ENCODE data around the gene MINDY2. TPM values are rescaled to one million over a fixed set of nuclear protein-coding genes. Genes with fewer than 3 reads are reported as not detected.

MINDY2 gene
- total RNA-seq, 1 experiment from 2014 or later, result 29.9 TPM

GRCh38 chr15:58864602-58865424, 93.7 kb downstream of the MINDY2 start (continued):
- no peak for TF ChIP-seq ZNF396 (CRISPR knock-in tag; IDR thresholded peaks at IDR 0.05; ENCODE audit: borderline replicate concordance)
- TF ChIP-seq USF1 (CRISPR knock-in tag; IDR thresholded peaks at IDR 0.05), result no peak; the same call in 1 of the 2 replicates
- peak; percentile 43; the same call in 1 of the 2 replicates for TF ChIP-seq NR2C2 (CRISPR knock-in tag; IDR thresholded peaks at IDR 0.05)
- TF ChIP-seq ZNF263 (CRISPR knock-in tag; IDR thresholded peaks at IDR 0.05; ENCODE audit: low read depth), result no peak
- no peak for TF ChIP-seq SMAD4 (CRISPR knock-in tag; IDR thresholded peaks at IDR 0.05)
- TF ChIP-seq FOXK1 (CRISPR knock-in tag; IDR thresholded peaks at IDR 0.05), result no peak; the same call in 1 of the 2 replicates
- TF ChIP-seq HMGA2 (CRISPR knock-in tag; IDR thresholded peaks at IDR 0.05), result no peak
- TF ChIP-seq ZNF281 (CRISPR knock-in tag; IDR thresholded peaks at IDR 0.05), result 0 out of 2 replicates have a peak, but pooled peaks have one; percentile 17
- TF ChIP-seq ZNF219 (CRISPR knock-in tag; IDR thresholded peaks at IDR 0.05; ENCODE audit: borderline replicate concordance), result no peak
- peak; percentile 72; the same call in 1 of the 2 replicates for TF ChIP-seq MYBL2 (CRISPR knock-in tag; IDR thresholded peaks at IDR 0.05)
- TF ChIP-seq, protein P1, sequence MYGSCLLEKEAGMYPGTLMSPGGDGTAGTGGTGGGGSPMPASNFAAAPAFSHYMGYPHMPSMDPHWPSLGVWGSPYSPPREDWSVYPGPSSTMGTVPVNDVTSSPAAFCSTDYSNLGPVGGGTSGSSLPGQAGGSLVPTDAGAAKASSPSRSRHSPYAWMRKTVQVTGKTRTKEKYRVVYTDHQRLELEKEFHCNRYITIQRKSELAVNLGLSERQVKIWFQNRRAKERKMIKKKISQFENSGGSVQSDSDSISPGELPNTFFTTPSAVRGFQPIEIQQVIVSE (CRISPR knock-in tag; IDR thresholded peaks at IDR 0.05; ENCODE audit: borderline replicate concordance), result no peak
- no peak for TF ChIP-seq SMAD3 (CRISPR knock-in tag; IDR thresholded peaks at IDR 0.05; ENCODE audit: borderline replicate concordance)
- no peak for TF ChIP-seq FOXJ3 (CRISPR knock-in tag; IDR thresholded peaks at IDR 0.05; ENCODE audit: borderline replicate concordance)
- no peak for TF ChIP-seq SOX15 (CRISPR knock-in tag; IDR thresholded peaks at IDR 0.05)
- TF ChIP-seq, protein P2, sequence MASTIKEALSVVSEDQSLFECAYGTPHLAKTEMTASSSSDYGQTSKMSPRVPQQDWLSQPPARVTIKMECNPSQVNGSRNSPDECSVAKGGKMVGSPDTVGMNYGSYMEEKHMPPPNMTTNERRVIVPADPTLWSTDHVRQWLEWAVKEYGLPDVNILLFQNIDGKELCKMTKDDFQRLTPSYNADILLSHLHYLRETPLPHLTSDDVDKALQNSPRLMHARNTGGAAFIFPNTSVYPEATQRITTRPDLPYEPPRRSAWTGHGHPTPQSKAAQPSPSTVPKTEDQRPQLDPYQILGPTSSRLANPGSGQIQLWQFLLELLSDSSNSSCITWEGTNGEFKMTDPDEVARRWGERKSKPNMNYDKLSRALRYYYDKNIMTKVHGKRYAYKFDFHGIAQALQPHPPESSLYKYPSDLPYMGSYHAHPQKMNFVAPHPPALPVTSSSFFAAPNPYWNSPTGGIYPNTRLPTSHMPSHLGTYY (CRISPR knock-in tag; IDR thresholded peaks at IDR 0.05), result no peak
- TF ChIP-seq ELF4 (CRISPR knock-in tag; IDR thresholded peaks at IDR 0.05; ENCODE audit: low read depth), result 0 out of 2 replicates have a peak, but pooled peaks have one; percentile 54
- no peak for TF ChIP-seq ZNF232 (CRISPR knock-in tag; IDR thresholded peaks at IDR 0.05)
- no peak; the same call in 1 of the 2 replicates for TF ChIP-seq ESRRA (CRISPR knock-in tag; IDR thresholded peaks at IDR 0.05; ENCODE audit: borderline replicate concordance)
- TF ChIP-seq, protein P3, sequence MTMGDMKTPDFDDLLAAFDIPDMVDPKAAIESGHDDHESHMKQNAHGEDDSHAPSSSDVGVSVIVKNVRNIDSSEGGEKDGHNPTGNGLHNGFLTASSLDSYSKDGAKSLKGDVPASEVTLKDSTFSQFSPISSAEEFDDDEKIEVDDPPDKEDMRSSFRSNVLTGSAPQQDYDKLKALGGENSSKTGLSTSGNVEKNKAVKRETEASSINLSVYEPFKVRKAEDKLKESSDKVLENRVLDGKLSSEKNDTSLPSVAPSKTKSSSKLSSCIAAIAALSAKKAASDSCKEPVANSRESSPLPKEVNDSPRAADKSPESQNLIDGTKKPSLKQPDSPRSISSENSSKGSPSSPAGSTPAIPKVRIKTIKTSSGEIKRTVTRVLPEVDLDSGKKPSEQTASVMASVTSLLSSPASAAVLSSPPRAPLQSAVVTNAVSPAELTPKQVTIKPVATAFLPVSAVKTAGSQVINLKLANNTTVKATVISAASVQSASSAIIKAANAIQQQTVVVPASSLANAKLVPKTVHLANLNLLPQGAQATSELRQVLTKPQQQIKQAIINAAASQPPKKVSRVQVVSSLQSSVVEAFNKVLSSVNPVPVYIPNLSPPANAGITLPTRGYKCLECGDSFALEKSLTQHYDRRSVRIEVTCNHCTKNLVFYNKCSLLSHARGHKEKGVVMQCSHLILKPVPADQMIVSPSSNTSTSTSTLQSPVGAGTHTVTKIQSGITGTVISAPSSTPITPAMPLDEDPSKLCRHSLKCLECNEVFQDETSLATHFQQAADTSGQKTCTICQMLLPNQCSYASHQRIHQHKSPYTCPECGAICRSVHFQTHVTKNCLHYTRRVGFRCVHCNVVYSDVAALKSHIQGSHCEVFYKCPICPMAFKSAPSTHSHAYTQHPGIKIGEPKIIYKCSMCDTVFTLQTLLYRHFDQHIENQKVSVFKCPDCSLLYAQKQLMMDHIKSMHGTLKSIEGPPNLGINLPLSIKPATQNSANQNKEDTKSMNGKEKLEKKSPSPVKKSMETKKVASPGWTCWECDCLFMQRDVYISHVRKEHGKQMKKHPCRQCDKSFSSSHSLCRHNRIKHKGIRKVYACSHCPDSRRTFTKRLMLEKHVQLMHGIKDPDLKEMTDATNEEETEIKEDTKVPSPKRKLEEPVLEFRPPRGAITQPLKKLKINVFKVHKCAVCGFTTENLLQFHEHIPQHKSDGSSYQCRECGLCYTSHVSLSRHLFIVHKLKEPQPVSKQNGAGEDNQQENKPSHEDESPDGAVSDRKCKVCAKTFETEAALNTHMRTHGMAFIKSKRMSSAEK (CRISPR knock-in tag; IDR thresholded peaks at IDR 0.05; ENCODE audit: borderline replicate concordance), result no peak
- TF ChIP-seq MXD4 (CRISPR knock-in tag; IDR thresholded peaks at IDR 0.05; ENCODE audit: borderline replicate concordance), result no peak
- no peak for TF ChIP-seq JAZF1 (CRISPR knock-in tag; IDR thresholded peaks at IDR 0.05)
- TF ChIP-seq, protein P4, sequence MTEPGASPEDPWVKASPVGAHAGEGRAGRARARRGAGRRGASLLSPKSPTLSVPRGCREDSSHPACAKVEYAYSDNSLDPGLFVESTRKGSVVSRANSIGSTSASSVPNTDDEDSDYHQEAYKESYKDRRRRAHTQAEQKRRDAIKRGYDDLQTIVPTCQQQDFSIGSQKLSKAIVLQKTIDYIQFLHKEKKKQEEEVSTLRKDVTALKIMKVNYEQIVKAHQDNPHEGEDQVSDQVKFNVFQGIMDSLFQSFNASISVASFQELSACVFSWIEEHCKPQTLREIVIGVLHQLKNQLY (CRISPR knock-in tag; IDR thresholded peaks at IDR 0.05), result no peak
- no peak for TF ChIP-seq NR3C1 (CRISPR knock-in tag; conservative IDR thresholded peaks at IDR 0.05; ENCODE audit: low read depth)
- TF ChIP-seq, protein P5, sequence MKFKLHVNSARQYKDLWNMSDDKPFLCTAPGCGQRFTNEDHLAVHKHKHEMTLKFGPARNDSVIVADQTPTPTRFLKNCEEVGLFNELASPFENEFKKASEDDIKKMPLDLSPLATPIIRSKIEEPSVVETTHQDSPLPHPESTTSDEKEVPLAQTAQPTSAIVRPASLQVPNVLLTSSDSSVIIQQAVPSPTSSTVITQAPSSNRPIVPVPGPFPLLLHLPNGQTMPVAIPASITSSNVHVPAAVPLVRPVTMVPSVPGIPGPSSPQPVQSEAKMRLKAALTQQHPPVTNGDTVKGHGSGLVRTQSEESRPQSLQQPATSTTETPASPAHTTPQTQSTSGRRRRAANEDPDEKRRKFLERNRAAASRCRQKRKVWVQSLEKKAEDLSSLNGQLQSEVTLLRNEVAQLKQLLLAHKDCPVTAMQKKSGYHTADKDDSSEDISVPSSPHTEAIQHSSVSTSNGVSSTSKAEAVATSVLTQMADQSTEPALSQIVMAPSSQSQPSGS (CRISPR knock-in tag; IDR thresholded peaks at IDR 0.05; ENCODE audit: borderline replicate concordance, low read depth), result no peak

All from WTC11 (cell line).